Measurements from ENCODE around the gene ABHD16B.

DNA sequence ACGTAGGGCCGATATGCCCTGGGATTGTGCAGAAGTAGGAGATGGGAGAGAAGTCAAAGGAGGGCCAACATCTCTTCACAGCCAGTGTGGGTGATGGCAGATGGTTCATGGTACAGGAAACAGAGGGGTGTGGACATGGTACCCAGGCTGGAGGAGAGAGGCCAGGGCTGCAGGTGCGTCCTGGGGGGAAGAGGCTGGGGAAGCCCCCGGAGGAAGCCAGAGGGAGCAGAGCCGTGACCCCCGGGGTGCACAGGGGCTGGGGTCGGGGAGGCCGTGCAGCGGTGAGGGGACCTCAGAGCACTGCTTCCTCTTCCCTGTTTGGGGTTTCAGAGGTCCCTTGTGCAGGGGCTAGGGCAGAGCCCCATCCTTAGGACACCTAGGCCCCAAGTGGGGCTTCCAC, 19.0 kb upstream of the ABHD16B start:
- TF ChIP-seq, protein P1, sequence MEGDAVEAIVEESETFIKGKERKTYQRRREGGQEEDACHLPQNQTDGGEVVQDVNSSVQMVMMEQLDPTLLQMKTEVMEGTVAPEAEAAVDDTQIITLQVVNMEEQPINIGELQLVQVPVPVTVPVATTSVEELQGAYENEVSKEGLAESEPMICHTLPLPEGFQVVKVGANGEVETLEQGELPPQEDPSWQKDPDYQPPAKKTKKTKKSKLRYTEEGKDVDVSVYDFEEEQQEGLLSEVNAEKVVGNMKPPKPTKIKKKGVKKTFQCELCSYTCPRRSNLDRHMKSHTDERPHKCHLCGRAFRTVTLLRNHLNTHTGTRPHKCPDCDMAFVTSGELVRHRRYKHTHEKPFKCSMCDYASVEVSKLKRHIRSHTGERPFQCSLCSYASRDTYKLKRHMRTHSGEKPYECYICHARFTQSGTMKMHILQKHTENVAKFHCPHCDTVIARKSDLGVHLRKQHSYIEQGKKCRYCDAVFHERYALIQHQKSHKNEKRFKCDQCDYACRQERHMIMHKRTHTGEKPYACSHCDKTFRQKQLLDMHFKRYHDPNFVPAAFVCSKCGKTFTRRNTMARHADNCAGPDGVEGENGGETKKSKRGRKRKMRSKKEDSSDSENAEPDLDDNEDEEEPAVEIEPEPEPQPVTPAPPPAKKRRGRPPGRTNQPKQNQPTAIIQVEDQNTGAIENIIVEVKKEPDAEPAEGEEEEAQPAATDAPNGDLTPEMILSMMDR (IDR thresholded peaks at IDR 0.05): no peak
- no peak for TF ChIP-seq POLR2A (IDR thresholded peaks at IDR 0.05)
- TF ChIP-seq POLR2AphosphoS5 (IDR thresholded peaks at IDR 0.05): no peak
- no peak for TF ChIP-seq EP300 (IDR thresholded peaks at IDR 0.05)

Data from stomach (tissue), 4 donors.